ENCODE results near the gene ZNF511.

DNA sequence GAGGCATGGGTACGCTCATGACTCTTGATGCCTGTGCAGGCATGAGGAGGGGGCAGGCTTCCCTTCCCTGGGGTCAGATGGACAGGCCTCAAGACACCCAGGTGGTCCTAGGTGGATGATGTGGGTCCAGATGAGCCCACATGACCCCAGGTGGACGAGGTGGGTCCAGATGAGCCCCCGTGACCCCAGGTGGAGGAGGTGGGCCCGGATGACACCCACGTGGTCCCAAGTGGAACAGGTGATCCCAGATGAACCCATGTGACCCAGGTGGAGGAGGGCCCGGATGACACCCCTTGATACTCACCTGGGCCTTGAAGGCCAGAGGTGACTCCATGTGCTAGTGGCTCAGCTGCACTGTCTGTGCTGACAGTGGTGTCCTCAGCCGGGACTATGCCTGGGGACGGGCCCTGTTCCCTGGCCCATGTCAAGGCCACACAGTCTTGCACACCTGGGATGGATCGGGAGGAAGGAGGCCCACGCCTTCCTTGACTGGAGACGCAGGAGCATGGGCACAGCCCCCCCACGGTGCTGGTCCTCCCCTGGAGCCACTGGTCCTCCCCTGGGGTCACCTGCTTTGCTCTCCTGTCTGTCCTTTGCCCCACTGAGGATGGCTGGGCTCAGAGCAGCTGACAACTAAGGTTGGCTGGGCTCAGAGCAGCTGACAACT lies 41.7 kb downstream of the ZNF511 start:
- no peak for TF ChIP-seq EZH2 (IDR thresholded peaks at IDR 0.05; ENCODE audit: insufficient read depth, poor library complexity, severe bottlenecking)
- TF ChIP-seq EZH2phosphoT487 (IDR thresholded peaks at IDR 0.05; ENCODE audit: insufficient read depth, low read depth) = no peak

Data from GM23248 (cell line).